Vagina (tissue), 2 donors: ENCODE results near the gene SLC5A11. TPM values are rescaled to one million over a fixed set of nuclear protein-coding genes. Genes with fewer than 3 reads are reported as not detected.
"Not testable (repeated sequence)": the region's sequence is repeated elsewhere in the genome, so short reads cannot be mapped to it uniquely, and the experiment has no call there.

Source experiments
- DNase-seq, 2 donors: peaks; one replicate each; pipeline ENCODE4 v3.0.0-alpha.2; 2017; ENCODE audit errors: extremely low spot score in 2 of 2
- H3K27ac ChIP-seq: fragments of 200-600 bp; sonication (generic); one replicate; pipeline ENCODE4 v1.5.1; 2019
- H3K27me3 ChIP-seq: fragments of 200-600 bp; sonication (generic); one replicate; pipeline ENCODE4 v1.5.1; 2019
- H3K36me3 ChIP-seq, 2 donors: fragments of 200-600 bp; sonication (generic); one replicate each; pipeline ENCODE4 v1.5.1; 2017 to 2019
- H3K4me1 ChIP-seq: fragments of 200-600 bp; sonication (generic); one replicate; pipeline ENCODE4 v1.5.1; 2019
- H3K4me3 ChIP-seq, 2 donors: fragments of 200-600 bp; sonication (generic); 1 replicate in 1 of 2; 2 replicates in 1 of 2; pipeline ENCODE4 v1.5.1; 2016 to 2019
- H3K9me3 ChIP-seq: fragments of 200-600 bp; sonication (generic); one replicate; pipeline ENCODE4 v1.5.1; 2019
- POLR2A ChIP-seq, 2 donors: fragments of 450-650 bp; IDR thresholded peaks; one replicate each; pipeline ENCODE4 v1.6.1; 2017; ENCODE audit warnings: antibody characterized with exemption in 2 of 2, mild to moderate bottlenecking in 2 of 2, moderate library complexity in 2 of 2
- POLR2AphosphoS5 ChIP-seq, 2 donors: sonication (generic); formaldehyde crosslinking; IDR thresholded peaks; one replicate each; pipeline ENCODE4 v1.9.0; 2017; ENCODE audit warnings: antibody characterized with exemption in 2 of 2, mild to moderate bottlenecking in 2 of 2, low read depth in 1 of 2; ENCODE audit not compliant: insufficient read depth in 1 of 2
- intact Hi-C: fragments of 100-400 bp; cut with DNase I; formaldehyde crosslinking; loops from one replicate; pipeline ENCODE4 v1.15.1; 2023
- total RNA-seq: library from RNA; depleted of rRNA; stranded (reverse); fragments of >200 nt; gene quantifications from one replicate; pipeline ENCODE4 v1.2.3, GENCODE V29; 2016
- TF ChIP-seq, protein P1 (sequence below), 3 experiments: fragments of 450-650 bp in 2 of 3; fragments of 200-600 bp in 1 of 3; sonication (generic) in 1 of 3; IDR thresholded peaks; one replicate each; pipeline ENCODE4 v1.5.1; 2017 to 2019; ENCODE audit warnings: antibody characterized with exemption in 3 of 3, mild to moderate bottlenecking in 2 of 3, moderate library complexity in 2 of 3

The SLC5A11 gene
- total RNA-seq, 1 donor from 2014 or later, result not detected

DNA sequence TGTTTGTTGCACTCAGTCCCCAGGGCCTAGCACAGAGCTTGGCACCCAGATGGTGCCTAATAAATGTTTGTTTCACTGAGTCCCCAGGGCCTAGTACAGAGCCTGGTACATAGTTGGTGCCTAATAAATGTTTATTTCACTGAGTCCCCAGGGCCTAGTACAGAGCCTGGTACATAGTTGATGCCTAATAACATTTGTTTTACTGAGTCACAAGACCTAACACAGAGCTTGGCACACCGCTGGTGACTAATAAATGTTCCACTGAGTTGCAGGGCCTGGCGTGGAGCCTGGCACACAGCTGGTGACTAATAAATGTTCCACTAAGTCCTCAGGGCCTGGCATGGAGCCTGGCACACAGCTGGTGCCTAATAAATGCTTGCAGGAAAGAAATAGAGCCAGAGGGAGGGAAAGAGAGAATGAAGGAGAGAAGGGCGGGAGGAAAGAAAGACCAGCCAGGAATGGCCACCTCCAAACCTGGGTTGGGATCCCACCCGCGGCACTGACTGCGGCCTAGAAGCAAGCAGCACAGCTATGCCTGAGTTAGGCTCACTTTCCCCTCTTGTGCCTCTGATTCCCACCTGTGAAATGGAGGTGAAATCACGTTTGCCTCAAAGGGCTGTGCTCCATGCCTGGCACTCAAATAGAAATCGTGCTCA lies 7.5 kb downstream of the SLC5A11 start:
- DNase-seq, result no peak
- Histone ChIP-seq H3K27me3 (no peaks in the 10 kb centered on the region), H3K36me3 (no peaks in the 10 kb centered on the region), H3K4me1 (peaks cover 12% of the 10 kb centered on the region), H3K9me3 (no peaks in the 10 kb centered on the region), H3K27ac (no peak overlapping the region), H3K4me3 (no peak overlapping the region)
- TF ChIP-seq, protein P1, sequence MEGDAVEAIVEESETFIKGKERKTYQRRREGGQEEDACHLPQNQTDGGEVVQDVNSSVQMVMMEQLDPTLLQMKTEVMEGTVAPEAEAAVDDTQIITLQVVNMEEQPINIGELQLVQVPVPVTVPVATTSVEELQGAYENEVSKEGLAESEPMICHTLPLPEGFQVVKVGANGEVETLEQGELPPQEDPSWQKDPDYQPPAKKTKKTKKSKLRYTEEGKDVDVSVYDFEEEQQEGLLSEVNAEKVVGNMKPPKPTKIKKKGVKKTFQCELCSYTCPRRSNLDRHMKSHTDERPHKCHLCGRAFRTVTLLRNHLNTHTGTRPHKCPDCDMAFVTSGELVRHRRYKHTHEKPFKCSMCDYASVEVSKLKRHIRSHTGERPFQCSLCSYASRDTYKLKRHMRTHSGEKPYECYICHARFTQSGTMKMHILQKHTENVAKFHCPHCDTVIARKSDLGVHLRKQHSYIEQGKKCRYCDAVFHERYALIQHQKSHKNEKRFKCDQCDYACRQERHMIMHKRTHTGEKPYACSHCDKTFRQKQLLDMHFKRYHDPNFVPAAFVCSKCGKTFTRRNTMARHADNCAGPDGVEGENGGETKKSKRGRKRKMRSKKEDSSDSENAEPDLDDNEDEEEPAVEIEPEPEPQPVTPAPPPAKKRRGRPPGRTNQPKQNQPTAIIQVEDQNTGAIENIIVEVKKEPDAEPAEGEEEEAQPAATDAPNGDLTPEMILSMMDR (IDR thresholded peaks at IDR 0.05), result no peak
- TF ChIP-seq POLR2A (IDR thresholded peaks at IDR 0.05), result no peak
- no peak for TF ChIP-seq POLR2AphosphoS5 (IDR thresholded peaks at IDR 0.05; ENCODE audit: insufficient read depth in 1 of 2, low read depth in 1 of 2)
- intact Hi-C loops, result no loop called here

DNA sequence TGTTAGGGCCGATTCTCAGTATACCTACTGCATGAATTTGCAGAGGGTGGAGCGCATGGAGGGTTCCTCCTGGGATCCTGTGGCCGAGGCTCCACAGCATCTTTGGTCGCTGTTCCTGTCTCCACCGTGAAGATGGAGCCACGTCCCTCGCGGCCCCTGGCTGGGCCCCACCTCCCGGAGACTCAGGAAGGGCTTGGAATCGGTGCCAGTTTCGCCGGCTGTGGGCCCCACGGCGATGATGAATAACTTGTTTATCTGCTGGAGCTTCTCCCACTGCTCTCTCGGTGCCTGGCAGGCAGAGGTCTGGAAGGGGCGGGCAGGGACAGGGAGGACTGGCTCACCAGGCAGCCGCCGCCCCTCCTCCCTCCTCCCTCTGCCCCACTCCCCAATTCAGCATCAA lies 8.1 kb downstream of the SLC5A11 start:
- Histone ChIP-seq H3K27me3 (no peaks in the 10 kb centered on the region), H3K4me3 (peak overlapping the region in 1 of 2 donors; percentile 11), H3K27ac (no peak overlapping the region), H3K9me3 (no peaks in the 10 kb centered on the region), H3K4me1 (peaks cover 12% of the 10 kb centered on the region), H3K36me3 (no peaks in the 10 kb centered on the region)
- TF ChIP-seq POLR2A (IDR thresholded peaks at IDR 0.05) (no peak), POLR2AphosphoS5 (IDR thresholded peaks at IDR 0.05; ENCODE audit: insufficient read depth in 1 of 2, low read depth in 1 of 2) (no peak)
- TF ChIP-seq, protein P1 (IDR thresholded peaks at IDR 0.05), result no peak
- no peak for DNase-seq
- intact Hi-C loops, result no loop called here

DNA sequence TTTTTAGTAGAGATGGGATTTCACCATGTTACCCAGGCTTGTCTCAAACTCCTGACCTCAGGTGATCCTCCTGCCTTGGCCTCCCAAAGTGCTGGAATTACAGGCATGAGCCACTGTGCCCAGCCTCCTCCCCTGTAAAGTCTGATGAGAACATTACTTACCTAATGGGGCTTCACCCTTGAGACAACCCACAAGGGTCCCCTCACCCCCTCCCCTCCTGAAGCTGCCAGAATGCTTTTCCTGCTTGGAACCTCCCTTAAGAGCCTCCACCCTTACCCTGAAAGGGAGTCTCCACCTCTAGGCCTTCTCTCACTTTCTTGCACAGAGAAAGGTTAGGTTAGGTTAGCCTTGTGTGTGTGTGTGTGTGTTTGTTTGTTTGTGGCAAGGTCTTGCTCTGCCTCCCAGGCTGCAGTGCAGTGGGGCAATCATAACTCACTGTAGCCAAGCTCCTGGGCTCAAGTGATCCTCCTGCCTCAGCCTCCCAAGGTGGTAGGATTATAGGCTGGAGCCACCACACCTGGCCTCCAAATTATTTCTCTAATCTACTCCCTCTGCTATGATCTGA lies 8.9 kb downstream of the SLC5A11 start:
- H3K36me3 ChIP-seq, result no peaks in the 10 kb centered on the region
- H3K9me3 ChIP-seq, result no peaks in the 10 kb centered on the region
- peaks cover 12% of the 10 kb centered on the region for H3K4me1 ChIP-seq

DNA sequence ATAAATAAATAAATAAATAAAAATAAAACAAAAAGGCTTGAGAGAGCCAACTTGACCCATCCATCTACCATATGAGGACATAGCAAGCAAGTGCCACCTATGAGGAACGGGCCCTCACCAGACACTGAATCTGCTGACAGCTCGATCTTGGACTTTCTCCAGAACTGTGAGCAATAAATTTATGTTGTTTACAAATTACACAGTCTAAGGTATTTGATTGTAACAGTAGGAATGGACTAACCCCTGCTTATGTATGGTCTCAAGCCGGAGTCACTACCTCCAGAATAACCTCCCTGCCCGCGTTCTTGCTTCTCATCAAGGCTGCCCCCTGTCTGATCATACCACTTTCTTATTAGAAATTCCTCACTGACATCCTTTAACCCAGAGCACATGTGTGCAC lies 9.9 kb downstream of the SLC5A11 start:
- intact Hi-C loops, result no loop called here
- no peaks in the 10 kb centered on the region for H3K36me3 ChIP-seq
- no peak overlapping the region for H3K27ac ChIP-seq
- no peak overlapping the region for H3K4me3 ChIP-seq
- H3K27me3 ChIP-seq, result no peaks in the 10 kb centered on the region
- DNase-seq, result no peak
- TF ChIP-seq POLR2A (IDR thresholded peaks at IDR 0.05), result no peak
- TF ChIP-seq, protein P1 (IDR thresholded peaks at IDR 0.05), result no peak
- H3K4me1 ChIP-seq, result peaks cover 12% of the 10 kb centered on the region
- H3K9me3 ChIP-seq, result no peaks in the 10 kb centered on the region

More for the DNA sequence above, 8.9 kb downstream of the SLC5A11 start:
- Histone ChIP-seq H3K27me3 (no peaks in the 10 kb centered on the region), H3K27ac (no peak overlapping the region), H3K4me3 (no peak overlapping the region)
- intact Hi-C loops, result no loop called here
- TF ChIP-seq, protein P1 (IDR thresholded peaks at IDR 0.05), result no peak
- TF ChIP-seq POLR2A (IDR thresholded peaks at IDR 0.05) (no peak), POLR2AphosphoS5 (IDR thresholded peaks at IDR 0.05; ENCODE audit: insufficient read depth in 1 of 2, low read depth in 1 of 2) (no peak)
- DNase-seq, result no peak

DNA sequence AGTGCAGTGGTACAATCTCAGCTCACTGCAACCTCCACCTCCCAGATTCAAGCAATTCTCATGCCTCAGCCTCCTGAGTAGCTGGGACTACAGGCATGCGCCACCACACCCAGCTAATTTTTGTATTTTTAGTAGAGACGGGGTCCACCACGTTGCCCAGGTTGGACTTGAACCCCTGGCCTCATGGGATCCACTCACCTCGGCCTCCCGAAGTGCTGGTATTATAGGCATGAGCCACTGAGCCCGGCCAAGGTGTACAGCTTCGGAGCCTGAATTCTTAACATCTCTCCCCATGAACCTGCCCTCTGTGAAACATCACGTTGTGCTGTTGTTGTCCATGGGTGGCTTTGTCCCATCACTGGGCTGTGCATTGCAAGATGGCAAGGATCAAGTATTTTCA lies 11.1 kb downstream of the SLC5A11 start:
- intact Hi-C loops, H3K9me3 ChIP-seq, DNase-seq, H3K27ac ChIP-seq, H3K27me3 ChIP-seq, H3K36me3 ChIP-seq, H3K4me3 ChIP-seq: not testable (repeated sequence)
- H3K4me1 ChIP-seq, result peaks cover 12% of the 10 kb centered on the region
